Ishikawa (cell line): ENCODE data around the gene TNPO3.

ENCODE experiments used
- CEBPB ChIP-seq: IDR thresholded peaks from 2 replicates; pipeline ENCODE4 v1.6.1; 2012
- CREB1 ChIP-seq: IDR thresholded peaks from 2 replicates; pipeline ENCODE4 v1.6.1; 2012; ENCODE audit warnings: low read depth
- EGR1 ChIP-seq: IDR thresholded peaks from 2 replicates; pipeline ENCODE4 v1.6.1; 2012
- EP300 ChIP-seq: IDR thresholded peaks from 2 replicates; pipeline ENCODE4 v1.6.1; 2012; ENCODE audit warnings: borderline replicate concordance
- FOXM1 ChIP-seq: IDR thresholded peaks from 2 replicates; pipeline ENCODE4 v1.6.1; 2012; ENCODE audit warnings: low read depth, borderline replicate concordance
- NFIC ChIP-seq: IDR thresholded peaks from 2 replicates; pipeline ENCODE4 v1.6.1; 2012
- RAD21 ChIP-seq: IDR thresholded peaks from 2 replicates; pipeline ENCODE4 v1.6.1; 2012; ENCODE audit warnings: low read depth
- TAF1 ChIP-seq: IDR thresholded peaks from 2 replicates; pipeline ENCODE4 v1.6.1; 2012; ENCODE audit warnings: low read depth, mild to moderate bottlenecking
- TCF12 ChIP-seq: IDR thresholded peaks from 2 replicates; pipeline ENCODE4 v1.6.1; 2012; ENCODE audit warnings: low read depth
- TEAD4 ChIP-seq: IDR thresholded peaks from 2 replicates; pipeline ENCODE4 v1.6.1; 2012
- YY1 ChIP-seq: IDR thresholded peaks from 2 replicates; pipeline ENCODE4 v1.6.1; 2012; ENCODE audit warnings: low read depth
- ZBTB7A ChIP-seq: IDR thresholded peaks from 2 replicates; pipeline ENCODE4 v1.6.1; 2012; ENCODE audit warnings: low read depth
- TF ChIP-seq, protein P1 (sequence below): IDR thresholded peaks from 2 replicates; pipeline ENCODE4 v1.6.1; 2012; ENCODE audit warnings: low read depth, mild to moderate bottlenecking
- TF ChIP-seq, protein P2 (sequence below): IDR thresholded peaks from 2 replicates; pipeline ENCODE4 v1.6.1; 2012
- TF ChIP-seq, protein P3 (sequence below): IDR thresholded peaks from 2 replicates; pipeline ENCODE4 v1.6.1; 2012

Gene TNPO3

DNA sequence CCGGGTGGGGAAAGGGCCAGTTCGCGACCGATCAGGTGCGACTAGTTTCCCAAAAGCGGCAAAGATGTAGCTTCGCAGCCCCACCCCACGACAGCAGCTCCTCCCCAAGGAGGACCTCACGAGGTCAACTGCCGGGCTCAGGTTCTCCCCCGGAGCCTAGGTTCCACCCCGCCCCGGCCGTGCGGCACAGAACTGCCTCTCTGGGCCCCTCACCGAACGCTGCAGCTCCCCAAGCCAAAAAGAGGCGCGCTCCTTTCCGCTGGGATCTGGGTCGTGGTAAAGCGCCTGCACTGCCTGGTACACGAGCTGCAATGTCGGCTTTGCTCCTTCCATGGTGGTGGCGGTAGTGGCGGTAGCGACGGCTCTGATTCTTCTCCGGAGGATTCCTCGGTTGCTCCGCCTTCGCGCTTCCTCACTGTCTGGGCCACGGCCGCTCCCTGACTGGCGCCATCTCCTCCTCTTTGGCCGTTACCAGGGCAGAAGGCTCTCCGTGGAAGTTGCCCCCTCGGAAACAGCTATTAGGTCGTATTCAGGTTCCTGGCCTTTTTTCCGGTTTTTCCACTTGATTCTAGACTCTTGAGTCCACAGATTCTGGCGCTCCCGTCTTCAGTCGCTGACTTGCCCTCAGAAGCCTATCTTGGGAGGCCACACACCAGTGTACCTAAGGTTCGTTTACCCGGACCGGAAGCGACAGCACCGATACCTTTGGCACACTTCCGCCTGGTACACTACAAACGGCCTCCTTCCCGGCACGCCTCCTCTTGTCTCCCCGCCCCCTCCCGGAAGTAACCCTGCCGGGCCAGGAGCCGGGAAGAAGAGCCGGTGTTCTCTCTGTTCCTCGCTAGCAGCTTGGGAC, at the start of gene TNPO3:
Gene TNPO3 (minus strand): TSS at position 674 of the 856 bp plus-strand sequence. CDS start 341 bp downstream, at position 333.
- TF ChIP-seq, protein P1, sequence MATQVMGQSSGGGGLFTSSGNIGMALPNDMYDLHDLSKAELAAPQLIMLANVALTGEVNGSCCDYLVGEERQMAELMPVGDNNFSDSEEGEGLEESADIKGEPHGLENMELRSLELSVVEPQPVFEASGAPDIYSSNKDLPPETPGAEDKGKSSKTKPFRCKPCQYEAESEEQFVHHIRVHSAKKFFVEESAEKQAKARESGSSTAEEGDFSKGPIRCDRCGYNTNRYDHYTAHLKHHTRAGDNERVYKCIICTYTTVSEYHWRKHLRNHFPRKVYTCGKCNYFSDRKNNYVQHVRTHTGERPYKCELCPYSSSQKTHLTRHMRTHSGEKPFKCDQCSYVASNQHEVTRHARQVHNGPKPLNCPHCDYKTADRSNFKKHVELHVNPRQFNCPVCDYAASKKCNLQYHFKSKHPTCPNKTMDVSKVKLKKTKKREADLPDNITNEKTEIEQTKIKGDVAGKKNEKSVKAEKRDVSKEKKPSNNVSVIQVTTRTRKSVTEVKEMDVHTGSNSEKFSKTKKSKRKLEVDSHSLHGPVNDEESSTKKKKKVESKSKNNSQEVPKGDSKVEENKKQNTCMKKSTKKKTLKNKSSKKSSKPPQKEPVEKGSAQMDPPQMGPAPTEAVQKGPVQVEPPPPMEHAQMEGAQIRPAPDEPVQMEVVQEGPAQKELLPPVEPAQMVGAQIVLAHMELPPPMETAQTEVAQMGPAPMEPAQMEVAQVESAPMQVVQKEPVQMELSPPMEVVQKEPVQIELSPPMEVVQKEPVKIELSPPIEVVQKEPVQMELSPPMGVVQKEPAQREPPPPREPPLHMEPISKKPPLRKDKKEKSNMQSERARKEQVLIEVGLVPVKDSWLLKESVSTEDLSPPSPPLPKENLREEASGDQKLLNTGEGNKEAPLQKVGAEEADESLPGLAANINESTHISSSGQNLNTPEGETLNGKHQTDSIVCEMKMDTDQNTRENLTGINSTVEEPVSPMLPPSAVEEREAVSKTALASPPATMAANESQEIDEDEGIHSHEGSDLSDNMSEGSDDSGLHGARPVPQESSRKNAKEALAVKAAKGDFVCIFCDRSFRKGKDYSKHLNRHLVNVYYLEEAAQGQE: 0 out of 2 replicates have a peak, but pooled peaks have one; percentile 19
- TF ChIP-seq, protein P2, sequence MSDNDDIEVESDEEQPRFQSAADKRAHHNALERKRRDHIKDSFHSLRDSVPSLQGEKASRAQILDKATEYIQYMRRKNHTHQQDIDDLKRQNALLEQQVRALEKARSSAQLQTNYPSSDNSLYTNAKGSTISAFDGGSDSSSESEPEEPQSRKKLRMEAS: peak; percentile 34; the same call in 1 of the 2 replicates
- TF ChIP-seq EGR1 (no peak), ZBTB7A (0 out of 2 replicates have a peak, but pooled peaks have one; percentile 54), NFIC (peak; percentile 36; the same call in 1 of the 2 replicates), FOXM1 (peak; percentile 71), YY1 (peak; percentile 93), RAD21 (no peak), TEAD4 (no peak), CREB1 (peak; percentile 26; the same call in 1 of the 2 replicates), TAF1 (peak; percentile 96), TCF12 (peak; percentile 74), CEBPB (no peak), EP300 (peak; percentile 31; the same call in 1 of the 2 replicates)
- TF ChIP-seq, protein P3, sequence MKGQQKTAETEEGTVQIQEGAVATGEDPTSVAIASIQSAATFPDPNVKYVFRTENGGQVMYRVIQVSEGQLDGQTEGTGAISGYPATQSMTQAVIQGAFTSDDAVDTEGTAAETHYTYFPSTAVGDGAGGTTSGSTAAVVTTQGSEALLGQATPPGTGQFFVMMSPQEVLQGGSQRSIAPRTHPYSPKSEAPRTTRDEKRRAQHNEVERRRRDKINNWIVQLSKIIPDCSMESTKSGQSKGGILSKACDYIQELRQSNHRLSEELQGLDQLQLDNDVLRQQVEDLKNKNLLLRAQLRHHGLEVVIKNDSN: peak; percentile 58; the same call in 1 of the 2 replicates

DNA sequence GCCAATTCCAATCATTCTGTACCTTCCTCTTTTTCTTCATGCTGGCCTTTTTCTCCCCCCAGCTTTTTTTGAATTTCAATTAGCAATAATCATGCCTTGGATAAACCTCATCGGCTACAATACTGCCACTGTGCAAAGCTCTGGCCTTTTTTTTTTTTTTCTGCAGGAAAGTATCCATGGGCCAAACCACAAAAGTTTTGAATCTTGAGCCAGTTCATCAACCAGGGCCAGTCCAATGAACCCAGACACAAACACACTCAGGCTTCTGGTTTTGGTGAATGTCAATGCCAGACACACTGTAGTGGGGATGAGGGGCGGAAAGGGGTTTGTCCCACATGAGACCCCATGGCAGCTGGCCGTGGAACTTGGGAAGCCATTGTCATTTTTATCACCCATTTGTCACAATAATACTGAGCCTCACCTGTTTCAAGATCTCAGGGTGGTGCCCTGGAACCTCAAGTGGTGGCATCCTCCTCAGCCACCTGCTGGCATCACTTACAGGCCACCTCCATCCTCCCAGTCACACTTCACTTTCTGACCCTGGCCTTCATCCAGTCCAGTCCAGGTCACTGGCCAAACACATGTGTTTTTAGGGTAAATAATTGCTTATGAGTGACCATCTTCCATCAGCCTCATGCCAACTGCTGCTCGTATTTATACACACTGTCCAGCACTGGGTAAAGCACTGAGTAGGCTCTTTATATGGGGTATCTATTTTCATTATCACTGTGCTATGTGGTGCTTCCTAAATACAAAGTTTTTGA, 48.8 kb upstream of the TNPO3 start:
- TF ChIP-seq, protein P1: no peak

DNA sequence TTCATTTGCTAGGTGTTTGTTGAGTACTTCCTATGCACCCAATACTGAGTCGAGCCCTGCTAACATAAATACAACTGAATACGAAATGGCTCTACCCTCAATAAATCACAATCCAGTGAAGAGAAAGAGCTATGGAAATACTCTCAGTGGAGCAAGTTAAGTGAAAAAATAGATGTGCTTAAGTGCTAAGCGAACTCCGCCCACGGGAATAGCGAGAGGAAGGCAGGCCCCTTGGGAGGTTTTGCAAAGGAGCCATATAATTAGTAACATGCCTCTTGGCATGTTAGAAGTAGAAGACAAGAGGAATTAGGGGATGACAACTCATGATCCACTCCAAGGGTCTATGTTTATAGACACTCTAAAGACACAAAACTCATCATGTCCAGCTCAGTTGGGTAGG, 46.8 kb upstream of the TNPO3 start:
- TF ChIP-seq CEBPB (no peak), TAF1 (no peak), TCF12 (no peak), RAD21 (no peak), EGR1 (no peak), YY1 (no peak), NFIC (no peak), EP300 (no peak), FOXM1 (no peak), TEAD4 (no peak), CREB1 (no peak), ZBTB7A (no peak)
- TF ChIP-seq, protein P1: no peak
- TF ChIP-seq, protein P3: no peak
- TF ChIP-seq, protein P2: no peak

DNA sequence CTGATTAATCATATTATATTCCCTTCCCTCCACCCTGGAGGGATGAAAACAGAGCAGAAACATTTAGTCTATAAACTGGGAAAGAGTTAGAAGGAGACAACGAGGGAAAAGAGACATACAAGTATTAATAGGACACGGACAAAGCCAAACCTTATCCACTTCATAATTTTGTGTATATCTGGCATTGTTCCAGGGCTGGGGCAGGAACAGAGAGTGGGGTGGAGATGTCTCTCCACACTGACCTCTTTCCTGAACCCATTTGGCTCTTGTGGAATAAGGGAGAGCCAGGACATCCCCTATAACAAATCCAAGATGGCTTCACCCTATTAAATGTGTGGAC, 45.9 kb upstream of the TNPO3 start:
- TF ChIP-seq TCF12 (no peak), YY1 (no peak), FOXM1 (no peak), CREB1 (no peak), TEAD4 (no peak), NFIC (no peak), TAF1 (no peak), RAD21 (no peak), EP300 (no peak), ZBTB7A (no peak), EGR1 (no peak)
- TF ChIP-seq, protein P3: no peak
- TF ChIP-seq, protein P1: no peak
- TF ChIP-seq, protein P2: no peak
